ENCODE results near the gene ANXA3.
"Not testable (repeated sequence)": the region's sequence is repeated elsewhere in the genome, so short reads cannot be mapped to it uniquely, and the experiment has no call there.

ANXA3 gene

DNA sequence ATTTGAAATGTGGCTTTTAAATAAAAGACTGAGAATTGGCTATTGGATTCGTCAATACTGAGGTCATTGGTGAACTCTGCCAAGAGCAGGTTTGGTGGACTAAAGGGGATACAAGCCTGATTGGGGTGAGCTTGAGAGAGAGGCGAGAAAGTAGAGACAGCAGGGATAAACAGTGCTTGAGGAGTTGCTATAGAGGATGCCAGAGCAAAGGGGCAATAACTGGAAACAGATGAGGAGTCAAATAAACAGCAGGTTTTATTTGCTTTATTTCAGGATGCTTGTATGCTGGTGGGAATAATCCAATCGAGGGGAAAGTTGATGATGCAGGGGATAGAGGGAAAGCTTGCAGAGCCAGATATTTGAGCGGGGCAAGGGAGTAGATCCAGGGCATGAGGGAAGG, 24.0 kb upstream of the ANXA3 start:
- DNase-seq = no peak
- TF ChIP-seq POLR2A (IDR thresholded peaks at IDR 0.05; ENCODE audit: low read length) (no peak), GATA1 (IDR thresholded peaks at IDR 0.05; ENCODE audit: low read depth, low read length) (no peak)

- DNase-seq = no peak
- TF ChIP-seq POLR2A (IDR thresholded peaks at IDR 0.05; ENCODE audit: low read length) = no peak
Observed at GRCh38 chr4:78528327-78528726, 23.2 kb upstream of the ANXA3 start.

- TF ChIP-seq POLR2A (IDR thresholded peaks at IDR 0.05; ENCODE audit: low read length) (no peak), GATA1 (IDR thresholded peaks at IDR 0.05; ENCODE audit: low read depth, low read length) (no peak)
- DNase-seq = no peak
Observed at GRCh38 chr4:78529569-78530209, 21.9 kb upstream of the ANXA3 start.

DNA sequence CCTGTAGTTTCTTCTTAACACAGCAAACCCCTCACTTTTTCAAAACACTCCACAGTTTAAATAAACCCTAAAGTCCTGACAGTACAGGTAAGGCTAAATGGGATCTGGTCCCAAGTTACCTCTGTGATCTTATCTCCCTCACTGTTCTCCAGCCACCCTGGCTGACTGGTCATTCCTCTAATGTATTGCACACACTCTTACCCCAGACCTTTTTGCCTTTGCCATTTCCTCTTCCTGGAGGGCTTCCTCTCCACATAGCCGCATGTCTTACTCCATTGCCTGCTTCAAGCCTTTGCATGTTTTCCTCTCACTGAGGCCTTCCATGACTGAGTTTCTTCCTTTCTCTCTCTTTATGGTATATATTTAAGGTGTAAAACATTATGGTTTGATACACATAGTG, 19.5 kb upstream of the ANXA3 start:
- TF ChIP-seq GATA1 (IDR thresholded peaks at IDR 0.05; ENCODE audit: low read depth, low read length) (no peak), POLR2A (IDR thresholded peaks at IDR 0.05; ENCODE audit: low read length) (no peak)
- no peak for DNase-seq

GRCh38 chr4:78533854-78534253, 17.7 kb upstream of the ANXA3 start:
- DNase-seq = no peak
- TF ChIP-seq GATA1 (IDR thresholded peaks at IDR 0.05; ENCODE audit: low read depth, low read length) (no peak), POLR2A (IDR thresholded peaks at IDR 0.05; ENCODE audit: low read length) (no peak)

DNA sequence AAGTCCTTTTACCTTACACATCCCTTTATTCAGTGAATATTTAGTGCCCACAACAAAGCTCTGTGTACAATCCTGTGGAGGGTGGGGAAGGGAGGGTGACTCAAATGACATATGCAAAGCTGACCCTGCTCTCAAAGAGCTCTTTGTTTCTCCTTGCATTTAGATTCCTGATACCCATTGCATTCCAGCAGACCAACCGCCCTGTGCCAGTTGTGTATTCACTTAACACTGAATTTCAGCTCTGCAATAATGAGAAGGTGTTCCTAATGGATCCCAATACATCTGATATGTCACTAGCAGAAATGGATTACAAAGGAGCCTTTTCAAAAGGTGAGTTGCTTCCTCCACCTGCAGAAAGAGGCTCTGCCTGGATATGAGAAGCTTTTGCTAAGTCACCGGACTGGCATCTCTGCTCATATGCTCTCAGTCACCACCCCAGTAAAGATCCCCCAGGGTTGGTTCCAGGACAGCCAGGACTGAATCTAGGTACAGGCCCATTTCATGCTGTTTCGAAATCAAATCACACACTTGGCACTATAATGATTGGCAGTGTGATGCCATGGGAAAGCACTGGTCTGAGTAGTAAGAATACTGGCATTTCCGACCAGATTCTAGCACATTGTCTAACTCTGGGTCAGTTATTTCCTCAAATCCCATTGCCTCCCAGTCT, 17.1 kb upstream of the ANXA3 start:
- no peak for DNase-seq
- TF ChIP-seq POLR2A (IDR thresholded peaks at IDR 0.05; ENCODE audit: low read length) = no peak
- no peak for TF ChIP-seq GATA1 (IDR thresholded peaks at IDR 0.05; ENCODE audit: low read depth, low read length)

GRCh38 chr4:78542373-78542772, 9.2 kb upstream of the ANXA3 start:
- no peak for DNase-seq
- TF ChIP-seq POLR2A (IDR thresholded peaks at IDR 0.05; ENCODE audit: low read length) = no peak
- TF ChIP-seq GATA1 (IDR thresholded peaks at IDR 0.05; ENCODE audit: low read depth, low read length) = no peak

DNA sequence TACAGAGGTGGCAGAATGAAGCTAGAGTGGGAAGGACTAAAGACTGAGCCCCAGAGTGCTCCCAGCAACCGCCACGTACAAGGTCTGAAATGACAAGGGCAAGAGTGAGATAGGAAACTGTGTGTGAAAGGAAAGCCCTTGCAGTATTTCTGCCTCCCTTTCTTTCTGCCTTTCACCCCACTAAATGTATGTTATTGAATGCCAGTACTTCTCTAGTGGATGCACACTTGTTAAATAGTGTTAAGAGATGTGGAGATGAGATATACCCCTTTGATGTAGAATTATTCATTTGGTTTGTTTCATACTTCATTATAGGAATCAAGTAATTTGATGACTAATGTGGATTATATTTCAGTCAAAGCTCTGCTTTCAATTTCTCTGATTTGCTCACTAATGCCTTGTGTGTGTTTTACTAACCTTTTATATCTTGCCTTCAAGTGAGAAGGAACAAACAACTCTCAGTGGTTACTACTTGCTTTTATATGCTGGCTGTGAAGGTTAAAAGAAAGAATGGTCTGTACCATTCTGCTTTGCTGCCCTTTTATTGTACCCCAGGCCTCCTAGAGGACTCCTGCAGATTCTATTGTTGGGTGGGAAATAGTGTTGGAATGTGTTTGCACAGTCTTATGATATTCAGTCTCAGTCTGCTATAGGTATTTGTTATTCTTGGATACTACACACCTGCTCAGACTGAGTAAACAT, 8.0 kb upstream of the ANXA3 start:
- TF ChIP-seq POLR2A (IDR thresholded peaks at IDR 0.05; ENCODE audit: low read length) (no peak), GATA1 (IDR thresholded peaks at IDR 0.05; ENCODE audit: low read depth, low read length) (no peak)

DNA sequence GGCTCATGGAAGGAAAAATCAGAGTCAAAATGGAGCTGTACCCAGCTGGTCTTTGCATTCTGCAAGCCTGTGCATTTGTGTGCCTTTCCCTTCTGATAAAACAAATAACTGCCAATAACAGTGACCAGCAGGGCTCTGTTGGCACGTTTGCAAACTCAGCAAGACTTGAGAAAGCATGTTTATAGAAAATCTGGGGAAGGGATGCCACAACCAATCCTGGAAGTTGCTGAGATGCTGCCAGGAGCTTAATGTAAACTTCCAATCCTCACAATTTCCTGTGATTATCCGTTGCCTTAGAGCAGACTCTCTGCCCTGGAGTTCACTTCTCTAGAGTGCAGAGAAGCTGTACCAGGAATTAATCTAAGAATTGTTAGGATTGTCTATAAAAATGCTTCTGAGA, 6.9 kb upstream of the ANXA3 start:
- no peak for DNase-seq
- no peak for TF ChIP-seq POLR2A (IDR thresholded peaks at IDR 0.05; ENCODE audit: low read length)
- TF ChIP-seq GATA1 (IDR thresholded peaks at IDR 0.05; ENCODE audit: low read depth, low read length) = no peak

More for the DNA sequence above, 8.0 kb upstream of the ANXA3 start:
- DNase-seq = no peak

GRCh38 chr4:78545275-78546246, 6.0 kb upstream of the ANXA3 start:
- no peak for DNase-seq
- TF ChIP-seq GATA1 (IDR thresholded peaks at IDR 0.05; ENCODE audit: low read depth, low read length) = no peak
- no peak for TF ChIP-seq POLR2A (IDR thresholded peaks at IDR 0.05; ENCODE audit: low read length)

- DNase-seq = not testable (repeated sequence)
Observed at GRCh38 chr4:78547899-78548298, 3.7 kb upstream of the ANXA3 start.

DNA sequence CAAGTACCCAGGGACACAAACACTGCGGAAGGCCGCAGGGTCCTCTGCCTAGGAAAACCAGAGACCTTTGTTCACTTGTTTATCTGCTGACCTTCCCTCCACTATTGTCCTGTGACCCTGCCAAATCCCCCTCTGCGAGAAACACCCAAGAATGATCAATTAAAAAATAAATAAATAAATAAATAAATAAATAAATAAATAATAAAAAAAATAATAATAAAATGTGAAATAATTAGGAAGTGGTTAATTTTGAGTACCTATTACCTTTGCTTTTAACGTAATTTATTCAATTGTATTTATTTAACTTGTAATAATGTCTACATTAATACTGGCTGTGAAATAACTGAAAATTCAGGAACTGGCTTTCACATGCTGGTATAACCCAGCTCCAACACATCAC, 2.7 kb upstream of the ANXA3 start:
- DNase-seq = not testable (repeated sequence)

GRCh38 chr4:78552389-78553042, 946 bp downstream of the ANXA3 start:
- TF ChIP-seq GATA1 (IDR thresholded peaks at IDR 0.05; ENCODE audit: low read depth, low read length) = no peak
- no peak for TF ChIP-seq POLR2A (IDR thresholded peaks at IDR 0.05; ENCODE audit: low read length)

GRCh38 chr4:78553043-78553396, 1.4 kb downstream of the ANXA3 start:
- TF ChIP-seq POLR2A (IDR thresholded peaks at IDR 0.05; ENCODE audit: low read length) (no peak), GATA1 (IDR thresholded peaks at IDR 0.05; ENCODE audit: low read depth, low read length) (no peak)
- no peak for DNase-seq

More at GRCh38 chr4:78552389-78553042, 946 bp downstream of the ANXA3 start:
- no peak for DNase-seq

Measured in erythroblast (primary cell).